A549 (cell line): Measurements from ENCODE around the gene OSGIN1.

ENCODE experiments used
- EP300 ChIP-seq, 2 experiments: fragments of >200 bp; sonication (Bioruptor Twin); formaldehyde crosslinking; IDR thresholded peaks; 2 replicates in 1 of 2; 3 replicates in 1 of 2; pipeline ENCODE4 v1.6.1; 2016 to 2017
- NR3C1 ChIP-seq: fragments of >200 bp; sonication (Bioruptor Twin); formaldehyde crosslinking; IDR thresholded peaks from 3 replicates; pipeline ENCODE4 v1.6.1; 2017
- POLR2A ChIP-seq: IDR thresholded peaks from 2 replicates; pipeline ENCODE4 v1.6.1; 2012; ENCODE audit warnings: mild to moderate bottlenecking, low read length
- RFX5 ChIP-seq: fragments of 450-650 bp; IDR thresholded peaks from 2 replicates; pipeline ENCODE4 v1.7.1; 2014; ENCODE audit warnings: antibody characterized with exemption, mild to moderate bottlenecking, moderate library complexity
- SREBF2 ChIP-seq: fragments of 450-650 bp; IDR thresholded peaks from 2 replicates; pipeline ENCODE4 v1.6.1; 2014; ENCODE audit warnings: mild to moderate bottlenecking, moderate library complexity
- ZC3H11A ChIP-seq: fragments of 450-650 bp; IDR thresholded peaks from 2 replicates; pipeline ENCODE4 v1.6.1; 2014; ENCODE audit warnings: antibody characterized with exemption, mild to moderate bottlenecking
- ZNF302 ChIP-seq: fragments of 250-450 bp; sonication (Bioruptor Pico); IDR thresholded peaks from 2 replicates; pipeline ENCODE4 v1.9.0; 2021; ENCODE audit warnings: inconsistent platforms, mild to moderate bottlenecking, moderate library complexity
- TF ChIP-seq, protein P1 (sequence below): fragments of >200 bp; sonication (Bioruptor Twin); formaldehyde crosslinking; IDR thresholded peaks from 3 replicates; pipeline ENCODE4 v1.5.1; 2016

DNA sequence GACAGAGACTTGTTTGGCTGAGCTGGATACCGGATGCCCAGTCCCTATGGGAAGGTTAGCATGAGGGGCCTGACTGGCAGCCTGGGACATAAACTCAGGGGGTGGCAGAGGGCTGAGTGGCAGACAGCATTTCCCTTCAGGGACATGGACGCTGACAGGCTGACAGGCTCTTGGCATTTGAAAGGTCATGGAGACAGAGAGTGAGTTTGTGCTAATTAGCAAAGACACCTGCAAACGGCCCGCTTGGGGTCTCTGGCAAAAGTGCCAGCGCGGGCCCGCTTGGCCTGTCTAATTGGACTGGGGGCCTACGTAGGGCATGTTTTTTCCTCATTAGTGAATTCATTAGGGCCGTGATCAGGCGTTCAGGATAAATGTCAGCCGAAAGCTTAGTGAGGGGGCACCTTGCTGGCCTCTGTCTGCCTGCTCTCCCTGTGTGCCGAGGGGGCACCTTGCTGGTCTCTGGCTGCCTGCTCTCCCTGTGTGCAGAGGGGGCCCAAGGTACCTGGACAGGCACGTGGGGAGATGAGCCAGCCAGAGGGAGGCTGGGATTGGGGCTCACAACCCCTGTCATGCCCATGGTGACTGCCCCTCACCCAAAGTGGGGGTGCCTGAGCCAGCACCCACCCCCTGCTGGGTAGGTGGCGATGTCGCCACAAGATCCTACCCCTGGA, 22.7 kb downstream of the OSGIN1 start:
- TF ChIP-seq, protein P1, sequence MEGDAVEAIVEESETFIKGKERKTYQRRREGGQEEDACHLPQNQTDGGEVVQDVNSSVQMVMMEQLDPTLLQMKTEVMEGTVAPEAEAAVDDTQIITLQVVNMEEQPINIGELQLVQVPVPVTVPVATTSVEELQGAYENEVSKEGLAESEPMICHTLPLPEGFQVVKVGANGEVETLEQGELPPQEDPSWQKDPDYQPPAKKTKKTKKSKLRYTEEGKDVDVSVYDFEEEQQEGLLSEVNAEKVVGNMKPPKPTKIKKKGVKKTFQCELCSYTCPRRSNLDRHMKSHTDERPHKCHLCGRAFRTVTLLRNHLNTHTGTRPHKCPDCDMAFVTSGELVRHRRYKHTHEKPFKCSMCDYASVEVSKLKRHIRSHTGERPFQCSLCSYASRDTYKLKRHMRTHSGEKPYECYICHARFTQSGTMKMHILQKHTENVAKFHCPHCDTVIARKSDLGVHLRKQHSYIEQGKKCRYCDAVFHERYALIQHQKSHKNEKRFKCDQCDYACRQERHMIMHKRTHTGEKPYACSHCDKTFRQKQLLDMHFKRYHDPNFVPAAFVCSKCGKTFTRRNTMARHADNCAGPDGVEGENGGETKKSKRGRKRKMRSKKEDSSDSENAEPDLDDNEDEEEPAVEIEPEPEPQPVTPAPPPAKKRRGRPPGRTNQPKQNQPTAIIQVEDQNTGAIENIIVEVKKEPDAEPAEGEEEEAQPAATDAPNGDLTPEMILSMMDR = no peak
- TF ChIP-seq ZC3H11A = no peak
- TF ChIP-seq NR3C1 = no peak
- TF ChIP-seq RFX5 = no peak
- no peak for TF ChIP-seq POLR2A
- no peak for TF ChIP-seq SREBF2
- no peak for TF ChIP-seq EP300 (IDR thresholded peaks at IDR 0.05)
- TF ChIP-seq ZNF302 (CRISPR knock-in tag) = no peak
